Suprapubic skin (tissue), 4 donors: Measurements from ENCODE around the gene SYPL1. TPM values are rescaled to one million over a fixed set of nuclear protein-coding genes. Genes with fewer than 3 reads are reported as not detected.

Experiments used
- DNase-seq, 2 donors: peaks; one replicate each; pipeline ENCODE4 v3.0.0-alpha.2; 2019; ENCODE audit warnings: low spot score in 2 of 2
- H3K27ac ChIP-seq: fragments of 200-600 bp; sonication (generic); one replicate; pipeline ENCODE4 v1.5.1; 2019
- H3K27me3 ChIP-seq: fragments of 200-600 bp; sonication (generic); one replicate; pipeline ENCODE4 v1.5.1; 2019
- H3K36me3 ChIP-seq: fragments of 200-600 bp; sonication (generic); one replicate; pipeline ENCODE4 v1.5.1; 2019
- H3K4me1 ChIP-seq: fragments of 200-600 bp; sonication (generic); one replicate; pipeline ENCODE4 v1.5.1; 2019
- H3K4me3 ChIP-seq: fragments of 200-600 bp; sonication (generic); one replicate; pipeline ENCODE4 v1.5.1; 2019; ENCODE audit warnings: mild to moderate bottlenecking
- H3K9me3 ChIP-seq: fragments of 200-600 bp; sonication (generic); one replicate; pipeline ENCODE4 v1.5.1; 2019
- EP300 ChIP-seq: sonication (generic); formaldehyde crosslinking; IDR thresholded peaks from one replicate; pipeline ENCODE4 v1.6.1; 2017; ENCODE audit warnings: antibody characterized with exemption
- POLR2A ChIP-seq, 2 donors: fragments of 450-650 bp; IDR thresholded peaks; one replicate each; pipeline ENCODE4 v1.6.1; 2017; ENCODE audit warnings: antibody characterized with exemption in 2 of 2, mild to moderate bottlenecking in 2 of 2, moderate library complexity in 2 of 2
- POLR2AphosphoS5 ChIP-seq, 3 donors: sonication (generic); formaldehyde crosslinking; IDR thresholded peaks; one replicate each; pipeline ENCODE4 v1.6.1; 2017; ENCODE audit warnings: antibody characterized with exemption in 3 of 3
- WGBS: methylation state at CpG from one replicate; pipeline ENCODE4 v1.1.5; 2018; 5-methylcytosine and 5-hydroxymethylcytosine counted together
- total RNA-seq, 4 donors: library from RNA; depleted of rRNA; stranded (reverse); fragments of >200 nt; gene quantifications; one replicate each; pipeline ENCODE4 v1.1.0, GENCODE V29; 2016
- TF ChIP-seq, protein P1 (sequence below), 2 donors: fragments of 200-600 bp in 1 of 2; fragments of 450-650 bp in 1 of 2; sonication (generic) in 1 of 2; IDR thresholded peaks; one replicate each; pipeline ENCODE4 v1.5.1; 2016 to 2019; ENCODE audit warnings: antibody characterized with exemption in 2 of 2, mild to moderate bottlenecking in 1 of 2, moderate library complexity in 1 of 2

Gene SYPL1
- total RNA-seq, 4 donors from 2014 or later, result 71.3 to 115 (median 99.3) TPM

DNA sequence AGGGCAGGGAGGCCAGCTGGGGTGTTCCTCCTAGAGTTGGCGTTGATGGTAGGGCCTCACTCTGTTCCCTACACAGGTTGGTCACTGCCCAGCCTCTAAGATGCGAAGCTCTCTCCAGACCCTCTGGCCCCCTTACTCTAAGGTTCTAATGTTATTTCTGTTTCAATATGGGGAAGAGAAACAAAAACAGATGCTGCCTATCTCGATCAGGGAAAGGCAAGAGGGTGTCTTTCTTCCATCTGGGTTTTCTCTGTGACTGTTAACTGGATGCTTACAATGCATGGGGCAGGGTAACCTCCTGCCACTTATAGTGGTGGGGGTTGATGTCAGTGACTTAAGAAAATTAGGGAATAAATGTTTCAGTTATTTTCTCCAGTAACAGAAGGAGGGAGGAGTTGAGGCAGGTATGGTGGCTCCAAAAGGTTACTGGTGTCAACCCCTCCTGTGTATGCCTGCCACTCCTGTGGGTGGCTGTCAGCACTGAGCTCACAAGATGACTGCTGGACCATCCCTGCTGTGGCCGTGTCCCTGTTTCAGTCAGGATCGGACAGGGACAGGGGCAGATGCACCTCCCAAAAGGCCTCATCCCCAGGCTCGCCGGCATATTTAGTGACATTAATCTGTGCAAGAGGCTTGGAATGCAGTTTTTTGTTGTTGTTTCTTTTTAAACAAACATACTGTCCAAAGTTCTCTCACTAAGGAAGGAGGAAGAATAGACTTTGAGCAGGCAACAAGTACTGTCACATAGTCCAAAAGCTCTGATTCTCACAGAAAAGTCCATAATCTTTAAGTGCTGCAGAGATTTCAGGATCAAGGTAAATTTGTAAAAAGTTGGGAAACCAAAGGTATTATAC is 39.6 kb upstream of the SYPL1 start:
- 81% methylated on average over 7 of the region's 7 CpGs for WGBS
- no peak for DNase-seq
- no peaks in the 10 kb centered on the region for H3K27me3 ChIP-seq
- H3K4me1 ChIP-seq, result peaks cover 28% of the 10 kb centered on the region
- peak overlapping the region; percentile 68 for H3K27ac ChIP-seq
- TF ChIP-seq, protein P1, sequence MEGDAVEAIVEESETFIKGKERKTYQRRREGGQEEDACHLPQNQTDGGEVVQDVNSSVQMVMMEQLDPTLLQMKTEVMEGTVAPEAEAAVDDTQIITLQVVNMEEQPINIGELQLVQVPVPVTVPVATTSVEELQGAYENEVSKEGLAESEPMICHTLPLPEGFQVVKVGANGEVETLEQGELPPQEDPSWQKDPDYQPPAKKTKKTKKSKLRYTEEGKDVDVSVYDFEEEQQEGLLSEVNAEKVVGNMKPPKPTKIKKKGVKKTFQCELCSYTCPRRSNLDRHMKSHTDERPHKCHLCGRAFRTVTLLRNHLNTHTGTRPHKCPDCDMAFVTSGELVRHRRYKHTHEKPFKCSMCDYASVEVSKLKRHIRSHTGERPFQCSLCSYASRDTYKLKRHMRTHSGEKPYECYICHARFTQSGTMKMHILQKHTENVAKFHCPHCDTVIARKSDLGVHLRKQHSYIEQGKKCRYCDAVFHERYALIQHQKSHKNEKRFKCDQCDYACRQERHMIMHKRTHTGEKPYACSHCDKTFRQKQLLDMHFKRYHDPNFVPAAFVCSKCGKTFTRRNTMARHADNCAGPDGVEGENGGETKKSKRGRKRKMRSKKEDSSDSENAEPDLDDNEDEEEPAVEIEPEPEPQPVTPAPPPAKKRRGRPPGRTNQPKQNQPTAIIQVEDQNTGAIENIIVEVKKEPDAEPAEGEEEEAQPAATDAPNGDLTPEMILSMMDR (IDR thresholded peaks at IDR 0.05), result no peak
- TF ChIP-seq POLR2AphosphoS5 (IDR thresholded peaks at IDR 0.05) (no peak), POLR2A (IDR thresholded peaks at IDR 0.05) (no peak), EP300 (no peak)
- H3K4me3 ChIP-seq, result no peak overlapping the region
- H3K36me3 ChIP-seq, result no peaks in the 10 kb centered on the region
- H3K9me3 ChIP-seq, result no peaks in the 10 kb centered on the region

DNA sequence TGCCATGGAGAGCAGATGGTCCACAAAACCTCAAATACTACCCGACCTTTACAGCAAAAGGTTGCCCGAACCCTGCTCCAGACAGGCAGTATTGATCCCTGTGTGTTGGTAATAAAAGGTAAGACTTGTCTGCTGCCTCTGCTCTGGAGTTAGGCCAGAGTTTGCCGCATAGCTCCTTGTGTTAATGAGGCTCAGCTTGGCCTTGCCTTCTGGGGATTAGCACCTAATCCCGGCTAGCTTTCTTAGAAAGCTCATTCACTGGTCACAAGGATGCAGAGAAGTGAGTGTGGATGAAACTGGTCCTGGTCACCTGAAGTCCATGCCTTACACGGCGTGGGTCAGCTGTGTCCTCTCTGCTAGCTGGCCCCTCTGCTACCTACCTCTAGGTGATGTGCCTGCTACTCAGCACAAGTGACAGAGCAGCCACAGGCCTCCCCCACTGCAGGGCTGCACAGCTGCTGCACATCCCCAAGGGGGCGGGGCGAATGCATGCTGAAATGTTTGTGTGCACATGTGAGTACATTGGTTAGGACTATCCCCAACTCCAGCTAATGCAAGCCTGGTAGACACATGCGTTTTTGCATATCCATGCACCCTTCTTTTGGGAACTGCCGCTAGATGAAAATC is 31.7 kb upstream of the SYPL1 start:
- H3K36me3 ChIP-seq, result no peaks in the 10 kb centered on the region
- H3K9me3 ChIP-seq, result no peaks in the 10 kb centered on the region
- WGBS, result 81% methylated on average over 8 of the region's 10 CpGs
- H3K4me3 ChIP-seq, result no peak overlapping the region
- DNase-seq, result no peak
- H3K4me1 ChIP-seq, result peaks cover 6% of the 10 kb centered on the region
- TF ChIP-seq, protein P1 (IDR thresholded peaks at IDR 0.05), result no peak
- no peak for TF ChIP-seq EP300
- TF ChIP-seq POLR2AphosphoS5 (IDR thresholded peaks at IDR 0.05), result no peak
- no peak for TF ChIP-seq POLR2A (IDR thresholded peaks at IDR 0.05)
- no peaks in the 10 kb centered on the region for H3K27me3 ChIP-seq
- H3K27ac ChIP-seq, result no peak overlapping the region

DNA sequence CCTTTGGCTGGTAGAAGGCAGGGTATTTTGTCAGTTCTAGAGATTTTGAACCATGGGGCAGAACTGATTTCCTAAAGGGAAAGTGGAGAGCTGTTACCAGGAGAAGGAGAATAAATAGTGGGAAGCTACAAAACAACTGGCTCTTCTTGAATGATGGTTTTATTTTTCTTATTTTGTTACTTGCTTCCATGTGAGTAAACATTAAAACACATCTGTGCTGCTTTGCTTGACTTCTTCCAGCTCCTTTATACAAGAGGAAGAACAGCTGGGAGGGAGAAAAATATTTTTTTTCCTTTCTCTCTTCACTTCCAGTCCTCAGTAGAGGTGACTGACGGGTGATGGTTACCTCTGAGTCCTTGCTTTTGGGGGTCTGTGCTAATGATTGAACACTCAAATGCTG is 30.0 kb upstream of the SYPL1 start:
- no peak for DNase-seq
- H3K4me3 ChIP-seq, result no peak overlapping the region
- WGBS, result 100% methylated on average over 1 of the region's 1 CpG
- TF ChIP-seq, protein P1 (IDR thresholded peaks at IDR 0.05), result no peak
- no peak for TF ChIP-seq EP300
- no peak for TF ChIP-seq POLR2A (IDR thresholded peaks at IDR 0.05)
- TF ChIP-seq POLR2AphosphoS5 (IDR thresholded peaks at IDR 0.05), result no peak
- no peak overlapping the region for H3K27ac ChIP-seq
- H3K4me1 ChIP-seq, result peaks cover 6% of the 10 kb centered on the region
- no peaks in the 10 kb centered on the region for H3K9me3 ChIP-seq
- no peaks in the 10 kb centered on the region for H3K36me3 ChIP-seq
- H3K27me3 ChIP-seq, result no peaks in the 10 kb centered on the region

DNA sequence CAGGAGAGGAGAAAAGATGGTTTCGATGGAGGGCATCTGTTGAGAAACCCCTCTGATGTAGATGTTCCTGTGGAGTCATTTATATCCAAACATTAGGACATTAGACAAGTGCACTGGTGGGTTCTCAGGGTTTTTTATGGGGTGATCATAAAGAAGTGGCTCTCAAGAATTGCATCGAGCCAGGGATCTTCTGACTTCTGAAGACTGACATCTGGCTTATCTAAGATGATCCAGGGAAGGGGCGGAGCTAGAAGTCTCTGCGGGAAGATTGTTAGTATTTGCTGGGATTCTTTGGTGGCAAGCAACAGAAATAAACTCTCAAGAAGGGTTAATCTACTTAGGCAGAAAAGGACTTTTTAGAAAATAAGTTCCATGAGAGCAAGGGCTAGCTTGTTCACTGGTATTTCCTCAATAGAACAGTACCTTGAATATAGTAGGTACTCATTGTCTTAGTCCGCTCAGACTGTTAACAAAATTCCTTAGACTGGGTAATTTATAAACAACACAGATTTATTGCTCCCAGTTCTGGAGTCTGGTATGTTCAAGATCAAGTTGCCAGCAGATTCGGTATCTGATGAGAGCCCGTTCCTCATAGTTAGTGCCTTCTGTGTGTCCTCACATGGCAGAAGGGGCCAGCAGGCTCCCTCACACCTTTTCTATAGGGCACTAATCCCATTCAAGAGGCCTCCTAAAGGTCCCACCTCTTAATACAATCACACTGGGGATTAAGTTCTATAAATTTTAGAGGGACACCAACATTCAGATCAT is 28.5 kb upstream of the SYPL1 start:
- H3K4me1 ChIP-seq, result peaks cover 6% of the 10 kb centered on the region
- no peaks in the 10 kb centered on the region for H3K27me3 ChIP-seq
- no peak overlapping the region for H3K4me3 ChIP-seq
- TF ChIP-seq, protein P1 (IDR thresholded peaks at IDR 0.05), result no peak
- TF ChIP-seq POLR2A (IDR thresholded peaks at IDR 0.05) (no peak), POLR2AphosphoS5 (IDR thresholded peaks at IDR 0.05) (no peak), EP300 (no peak)
- H3K27ac ChIP-seq, result no peak overlapping the region
- no peaks in the 10 kb centered on the region for H3K36me3 ChIP-seq
- H3K9me3 ChIP-seq, result no peaks in the 10 kb centered on the region
- DNase-seq, result no peak
- WGBS, result 83% methylated on average over 7 of the region's 7 CpGs
